OCI-LY7 (cell line): ENCODE measurements around the gene SH3RF1. TPM values are rescaled to one million over a fixed set of nuclear protein-coding genes. Genes with fewer than 3 reads are reported as not detected.

Source experiments
- BruUV-seq: library from RNA; stranded (reverse); fragments of 400-500 nt; replicated peaks from 2 replicates; lab custom pipeline; 2021; lab: Mats Ljungman, UMichigan
- CTCF ChIA-PET: fragments of 300-600 bp; sonication (Branson Sonifier 250); formaldehyde crosslinking; loops from one replicate; lab custom pipeline; 2022; ENCODE audit warnings: antibody characterized with exemption; ENCODE audit not compliant: unreplicated experiment; lab: Charles Lee
- POLR2A ChIA-PET: fragments of 300-600 bp; sonication (Branson Sonifier 250); formaldehyde crosslinking; loops from one replicate; lab custom pipeline; 2022; ENCODE audit warnings: antibody characterized with exemption; lab: Charles Lee
- DNase-seq: peaks from one replicate; pipeline ENCODE4 v3.0.0-alpha.2; 2015; ENCODE audit warnings: low spot score
- H2AFZ ChIP-seq: fragments of 200-600 bp; sonication (generic), shearing (Covaris generic); 2 replicates; pipeline ENCODE4 v1.6.1; 2014; ENCODE audit warnings: mild to moderate bottlenecking, antibody characterized with exemption, low read length, moderate library complexity
- H3K27ac ChIP-seq: fragments of 200-600 bp; sonication (generic); 2 replicates; pipeline ENCODE4 v1.5.1; 2014; ENCODE audit warnings: mixed run types, low read depth, mild to moderate bottlenecking, moderate library complexity, low read length, inconsistent platforms; ENCODE audit not compliant: poor library complexity, severe bottlenecking
- H3K36me3 ChIP-seq: fragments of 200-600 bp; sonication (generic); 2 replicates; pipeline ENCODE4 v1.6.1; 2014; ENCODE audit warnings: mild to moderate bottlenecking, antibody characterized with exemption, low read length, moderate library complexity, mixed read lengths; ENCODE audit not compliant: insufficient read depth
- H3K4me1 ChIP-seq: fragments of 200-600 bp; sonication (generic); 2 replicates; pipeline ENCODE4 v1.5.1; 2014; ENCODE audit warnings: mild to moderate bottlenecking, low read length; ENCODE audit not compliant: insufficient read depth, poor library complexity, severe bottlenecking
- H3K4me2 ChIP-seq: fragments of 200-600 bp; sonication (generic); 2 replicates; pipeline ENCODE4 v1.6.1; 2014; ENCODE audit warnings: mild to moderate bottlenecking, low read length
- H3K4me3 ChIP-seq: fragments of 200-600 bp; sonication (generic); 2 replicates; pipeline ENCODE4 v1.5.1; 2014; ENCODE audit warnings: mild to moderate bottlenecking, low read depth, low read length; ENCODE audit not compliant: poor library complexity, severe bottlenecking
- H3K79me2 ChIP-seq: fragments of 200-600 bp; sonication (generic); 2 replicates; pipeline ENCODE4 v1.6.1; 2016; ENCODE audit warnings: low read depth, mild to moderate bottlenecking, low read length, moderate library complexity, mixed read lengths; ENCODE audit not compliant: insufficient read depth
- H3K9me2 ChIP-seq: fragments of 200-600 bp; sonication (generic); 2 replicates; pipeline ENCODE4 v1.6.1; 2016; ENCODE audit warnings: mild to moderate bottlenecking, low read length, mixed read lengths; ENCODE audit not compliant: insufficient read depth
- H3K9me3 ChIP-seq: fragments of 200-600 bp; sonication (generic); 2 replicates; pipeline ENCODE4 v1.6.1; 2014; ENCODE audit warnings: mild to moderate bottlenecking, mixed run types, low read length, mixed read lengths
- H4K20me1 ChIP-seq: fragments of 200-600 bp; sonication (generic); 2 replicates; pipeline ENCODE4 v1.6.1; 2014; ENCODE audit warnings: mild to moderate bottlenecking, antibody characterized with exemption, low read length, moderate library complexity, mixed read lengths; ENCODE audit not compliant: insufficient read depth
- EZH2phosphoT487 ChIP-seq: fragments of 200-600 bp; sonication (generic); IDR thresholded peaks from 2 replicates; pipeline ENCODE4 v1.6.1; 2018; ENCODE audit warnings: low read depth, borderline replicate concordance, mild to moderate bottlenecking, mixed run types, antibody characterized with exemption, low read length, moderate library complexity, mixed read lengths
- intact Hi-C: fragments of 100-400 bp; cut with micrococcal nuclease; formaldehyde crosslinking; loops from one replicate; pipeline ENCODE4 v1.10.0; 2022; ENCODE audit not compliant: unreplicated experiment
- total RNA-seq, 2 experiments: library from RNA; depleted of rRNA in 1 of 2; stranded (reverse); fragments of >200 nt in 1 of 2; shearing (Covaris generic) in 1 of 2; gene quantifications; 2 replicates each; pipeline ENCODE4 v1.2.3, GENCODE V29; 2014 to 2022
- TF ChIP-seq, protein P1 (sequence below): fragments of 200-600 bp; sonication (generic); conservative IDR thresholded peaks from 2 replicates; pipeline ENCODE4 v1.5.1; 2014; ENCODE audit warnings: mild to moderate bottlenecking, antibody characterized with exemption, low read length, moderate library complexity, mixed read lengths

Gene SH3RF1
- total RNA-seq, 2 experiments from 2014 or later = not detected

DNA sequence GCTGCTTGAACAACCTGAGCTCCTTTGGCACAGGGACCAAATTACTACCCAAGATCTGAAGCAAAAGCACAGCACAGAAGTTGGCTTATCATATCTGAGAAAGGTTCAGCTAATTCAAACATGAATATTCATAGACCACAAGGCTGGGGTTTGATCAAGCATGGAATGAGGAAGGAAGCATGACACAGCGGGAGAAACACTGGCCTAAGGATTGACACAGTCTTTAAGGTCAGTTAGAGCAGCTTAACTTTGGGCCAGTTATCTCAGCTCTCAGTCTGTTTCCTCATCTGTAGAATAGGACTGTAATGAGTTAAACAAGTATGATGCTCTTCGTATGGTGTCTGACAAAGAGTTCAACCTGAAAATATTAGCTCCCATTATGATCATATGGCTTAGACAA, 172.2 kb downstream of the SH3RF1 start:
- BruUV-seq = no TSS peak
- H3K9me3 ChIP-seq = no peaks in the 10 kb centered on the region
- intact Hi-C loops = no loop called here
- H3K4me2 ChIP-seq = no peak overlapping the region
- H3K79me2 ChIP-seq = no peaks in the 10 kb centered on the region
- no peaks in the 10 kb centered on the region for H3K4me1 ChIP-seq
- H4K20me1 ChIP-seq = no peaks in the 10 kb centered on the region
- no peak for DNase-seq
- H3K36me3 ChIP-seq = no peaks in the 10 kb centered on the region
- no peaks in the 10 kb centered on the region for H3K9me2 ChIP-seq
- no peak overlapping the region for H3K27ac ChIP-seq
- H2AFZ ChIP-seq = no peak overlapping the region
- ChIA-PET POLR2A (interaction anchor here (0.6 to 1.2 kb wide), 2 partner anchors 26 to 421 kb away, joined by 3 read pairs; no protein-coding TSS in a partner anchor), CTCF (no interaction called here)
- no peak overlapping the region for H3K4me3 ChIP-seq
- TF ChIP-seq, protein P1, sequence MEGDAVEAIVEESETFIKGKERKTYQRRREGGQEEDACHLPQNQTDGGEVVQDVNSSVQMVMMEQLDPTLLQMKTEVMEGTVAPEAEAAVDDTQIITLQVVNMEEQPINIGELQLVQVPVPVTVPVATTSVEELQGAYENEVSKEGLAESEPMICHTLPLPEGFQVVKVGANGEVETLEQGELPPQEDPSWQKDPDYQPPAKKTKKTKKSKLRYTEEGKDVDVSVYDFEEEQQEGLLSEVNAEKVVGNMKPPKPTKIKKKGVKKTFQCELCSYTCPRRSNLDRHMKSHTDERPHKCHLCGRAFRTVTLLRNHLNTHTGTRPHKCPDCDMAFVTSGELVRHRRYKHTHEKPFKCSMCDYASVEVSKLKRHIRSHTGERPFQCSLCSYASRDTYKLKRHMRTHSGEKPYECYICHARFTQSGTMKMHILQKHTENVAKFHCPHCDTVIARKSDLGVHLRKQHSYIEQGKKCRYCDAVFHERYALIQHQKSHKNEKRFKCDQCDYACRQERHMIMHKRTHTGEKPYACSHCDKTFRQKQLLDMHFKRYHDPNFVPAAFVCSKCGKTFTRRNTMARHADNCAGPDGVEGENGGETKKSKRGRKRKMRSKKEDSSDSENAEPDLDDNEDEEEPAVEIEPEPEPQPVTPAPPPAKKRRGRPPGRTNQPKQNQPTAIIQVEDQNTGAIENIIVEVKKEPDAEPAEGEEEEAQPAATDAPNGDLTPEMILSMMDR = no peak
- TF ChIP-seq EZH2phosphoT487 = no peak

DNA sequence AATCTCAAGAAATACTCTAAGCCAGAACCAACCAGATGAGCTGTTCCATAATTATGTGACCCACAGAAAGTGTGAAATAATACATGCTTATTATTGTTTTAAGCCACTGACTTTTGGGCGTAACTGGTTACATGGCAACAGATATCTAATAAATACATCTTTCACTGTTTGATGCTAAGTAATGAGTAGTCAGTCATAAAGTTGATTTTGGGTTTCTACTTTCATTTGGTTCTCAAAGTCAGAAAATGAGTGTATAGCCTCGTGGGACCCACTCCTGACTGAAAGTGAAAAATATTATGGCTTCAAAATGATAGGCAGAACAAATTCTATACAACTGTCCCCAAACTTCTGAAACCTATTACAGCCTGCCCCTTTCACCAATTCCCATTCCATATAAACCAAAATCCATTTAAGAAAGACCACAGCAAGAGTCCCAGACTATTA, 172.7 kb downstream of the SH3RF1 start:
- POLR2A ChIA-PET = no interaction called here
- Histone ChIP-seq H4K20me1 (no peaks in the 10 kb centered on the region), H3K36me3 (no peaks in the 10 kb centered on the region), H3K4me2 (no peak overlapping the region), H3K27ac (no peak overlapping the region), H3K79me2 (no peaks in the 10 kb centered on the region), H3K9me2 (no peaks in the 10 kb centered on the region), H3K4me1 (no peaks in the 10 kb centered on the region), H3K9me3 (no peaks in the 10 kb centered on the region), H3K4me3 (no peak overlapping the region), H2AFZ (no peak overlapping the region)
- no peak for DNase-seq
- CTCF ChIA-PET = no interaction called here
- intact Hi-C loops = no loop called here
- BruUV-seq = no TSS peak
- TF ChIP-seq, protein P1 = no peak
- TF ChIP-seq EZH2phosphoT487 = no peak

DNA sequence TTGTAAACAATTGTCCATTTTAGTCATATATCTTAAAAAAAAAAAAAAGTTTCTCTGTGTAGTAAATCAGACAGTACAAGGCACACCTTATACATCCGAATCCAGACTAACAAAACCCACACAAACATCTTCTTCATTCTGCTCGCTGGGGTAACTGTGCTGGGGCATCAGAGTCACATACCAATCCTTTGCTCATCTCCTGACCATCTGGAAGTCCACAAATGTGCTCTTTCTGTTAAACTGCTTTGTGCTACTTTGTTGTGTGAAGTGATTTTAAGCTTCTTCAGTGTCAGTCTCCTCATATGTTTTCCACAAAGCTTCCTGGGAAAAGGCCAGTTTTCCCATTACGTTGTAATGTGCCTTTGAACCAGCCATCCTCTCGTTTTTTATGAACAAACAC, 174.5 kb downstream of the SH3RF1 start:
- no peak overlapping the region for H3K4me2 ChIP-seq
- TF ChIP-seq, protein P1 = no peak
- no peak for TF ChIP-seq EZH2phosphoT487
- DNase-seq = no peak
- H4K20me1 ChIP-seq = no peaks in the 10 kb centered on the region
- H3K36me3 ChIP-seq = no peaks in the 10 kb centered on the region
- no peak overlapping the region for H2AFZ ChIP-seq
- no peak overlapping the region for H3K27ac ChIP-seq
- no peaks in the 10 kb centered on the region for H3K4me1 ChIP-seq
- ChIA-PET POLR2A (no interaction called here), CTCF (no interaction called here)
- no peak overlapping the region for H3K4me3 ChIP-seq
- no peaks in the 10 kb centered on the region for H3K9me2 ChIP-seq
- H3K9me3 ChIP-seq = no peaks in the 10 kb centered on the region
- no peaks in the 10 kb centered on the region for H3K79me2 ChIP-seq
- BruUV-seq = no TSS peak
- intact Hi-C loops = no loop called here
